Mesenchymal stem cell (in vitro differentiated cells and primary cell): ENCODE measurements around the gene BICD2.
A peak's percentile ranks its signal among the peaks of the same experiment; 100 is the strongest.

Experiments used
- DNase-seq: peaks from one replicate; pipeline ENCODE4 v3.0.0-alpha.2; 2013
- H2AFZ ChIP-seq: one replicate; pipeline ENCODE4 v1.6.1; 2013; ENCODE audit warnings: low read depth, mild to moderate bottlenecking, control low read depth, inconsistent platforms, low read length, moderate library complexity
- H2AK5ac ChIP-seq: 2 replicates; pipeline ENCODE4 v1.6.1; 2013; ENCODE audit warnings: low read length, moderate library complexity, mild to moderate bottlenecking, inconsistent platforms; ENCODE audit not compliant: severe bottlenecking
- H2BK120ac ChIP-seq: one replicate; pipeline ENCODE4 v1.6.1; 2013; ENCODE audit warnings: low read depth, mild to moderate bottlenecking, inconsistent platforms, low read length, moderate library complexity
- H2BK12ac ChIP-seq, 2 experiments: one replicate each; pipeline ENCODE4 v1.6.1; 2013; ENCODE audit warnings: inconsistent platforms in 2 of 2, low read length in 2 of 2, mild to moderate bottlenecking in 2 of 2, moderate library complexity in 2 of 2, control low read depth in 1 of 2
- H2BK15ac ChIP-seq: one replicate; pipeline ENCODE4 v1.6.1; 2013; ENCODE audit warnings: mild to moderate bottlenecking, low read depth, inconsistent platforms; ENCODE audit not compliant: poor library complexity, severe bottlenecking
- H2BK5ac ChIP-seq: 2 replicates; pipeline ENCODE4 v1.6.1; 2013; ENCODE audit warnings: low read depth, mild to moderate bottlenecking, low read length, control low read depth, inconsistent platforms; ENCODE audit not compliant: poor library complexity, severe bottlenecking
- H3K14ac ChIP-seq, 2 experiments: one replicate each; pipeline ENCODE4 v1.6.1; 2013; ENCODE audit warnings: inconsistent platforms in 2 of 2, low read length in 2 of 2, control low read depth in 1 of 2, mild to moderate bottlenecking in 1 of 2, moderate library complexity in 1 of 2
- H3K18ac ChIP-seq, 2 experiments: one replicate each; pipeline ENCODE4 v1.6.1; 2013; ENCODE audit warnings: inconsistent platforms in 2 of 2, low read length in 2 of 2, control low read depth in 1 of 2, low read depth in 1 of 2, mild to moderate bottlenecking in 1 of 2
- H3K23ac ChIP-seq, 2 experiments: one replicate each; pipeline ENCODE4 v1.6.1; 2013; ENCODE audit warnings: inconsistent platforms in 2 of 2, low read length in 2 of 2, mild to moderate bottlenecking in 2 of 2, moderate library complexity in 2 of 2, control low read depth in 1 of 2
- H3K27ac ChIP-seq: 2 replicates; pipeline ENCODE4 v1.5.1; 2013; ENCODE audit warnings: mild to moderate bottlenecking, moderate library complexity, low read length, control low read depth, inconsistent platforms; ENCODE audit not compliant: poor library complexity, severe bottlenecking
- H3K27me3 ChIP-seq, 2 experiments: 2 replicates each; pipeline versions ENCODE4 v1.6.1 to v1.7.0; 2013; ENCODE audit warnings: low read length in 2 of 2, mild to moderate bottlenecking in 2 of 2, moderate library complexity in 2 of 2, control low read depth in 1 of 2, inconsistent platforms in 1 of 2; ENCODE audit not compliant: control insufficient read depth in 1 of 2, insufficient read depth in 1 of 2
- H3K36me3 ChIP-seq, 2 experiments: 2 replicates each; pipeline versions ENCODE4 v1.6.1 to v1.7.0; 2013; ENCODE audit warnings: low read length in 2 of 2, control low read depth in 1 of 2, inconsistent platforms in 1 of 2, low read depth in 1 of 2, mild to moderate bottlenecking in 1 of 2; ENCODE audit not compliant: insufficient read depth in 2 of 2, control insufficient read depth in 1 of 2
- H3K4ac ChIP-seq, 2 experiments: one replicate each; pipeline ENCODE4 v1.6.1; 2013; ENCODE audit warnings: inconsistent platforms in 2 of 2, low read length in 2 of 2, mild to moderate bottlenecking in 2 of 2, moderate library complexity in 2 of 2, control low read depth in 1 of 2, low read depth in 1 of 2
- H3K4me1 ChIP-seq: 2 replicates; pipeline ENCODE4 v1.6.1; 2013; ENCODE audit warnings: low read depth, low read length, control low read depth; ENCODE audit not compliant: control insufficient read depth, insufficient read depth
- H3K4me2 ChIP-seq: 2 replicates; pipeline ENCODE4 v1.6.1; 2013; ENCODE audit warnings: low read length, mild to moderate bottlenecking, inconsistent platforms; ENCODE audit not compliant: poor library complexity, severe bottlenecking
- H3K4me3 ChIP-seq, 2 experiments: 2 replicates each; pipeline versions ENCODE4 v1.5.1 to v1.7.0; 2013; ENCODE audit warnings: low read length in 2 of 2, mild to moderate bottlenecking in 2 of 2, control low read depth in 1 of 2, low read depth in 1 of 2; ENCODE audit not compliant: insufficient read depth in 1 of 2
- H3K79me1 ChIP-seq: replicated peaks from 2 replicates; pipeline ENCODE4 v1.6.1; 2013; ENCODE audit warnings: mild to moderate bottlenecking, control low read depth, low read length, inconsistent platforms; ENCODE audit not compliant: poor library complexity, severe bottlenecking
- H3K9ac ChIP-seq: 2 replicates; pipeline ENCODE4 v1.7.0; 2013; ENCODE audit warnings: mild to moderate bottlenecking, low read length, moderate library complexity
- H3K9me3 ChIP-seq: 2 replicates; pipeline ENCODE4 v1.7.0; 2013; ENCODE audit warnings: mild to moderate bottlenecking, low read length; ENCODE audit not compliant: control insufficient read depth
- H4K8ac ChIP-seq: one replicate; pipeline ENCODE4 v1.6.1; 2013; ENCODE audit warnings: inconsistent platforms, mild to moderate bottlenecking, low read length, moderate library complexity
- H4K91ac ChIP-seq: one replicate; pipeline ENCODE4 v1.6.1; 2013; ENCODE audit warnings: mild to moderate bottlenecking, low read length, inconsistent platforms
- WGBS: methylation state at CpG from one replicate; pipeline ENCODE4 v1.1.7; 2013; ENCODE audit warnings: mixed read lengths; 5-methylcytosine and 5-hydroxymethylcytosine counted together

Gene BICD2

DNA sequence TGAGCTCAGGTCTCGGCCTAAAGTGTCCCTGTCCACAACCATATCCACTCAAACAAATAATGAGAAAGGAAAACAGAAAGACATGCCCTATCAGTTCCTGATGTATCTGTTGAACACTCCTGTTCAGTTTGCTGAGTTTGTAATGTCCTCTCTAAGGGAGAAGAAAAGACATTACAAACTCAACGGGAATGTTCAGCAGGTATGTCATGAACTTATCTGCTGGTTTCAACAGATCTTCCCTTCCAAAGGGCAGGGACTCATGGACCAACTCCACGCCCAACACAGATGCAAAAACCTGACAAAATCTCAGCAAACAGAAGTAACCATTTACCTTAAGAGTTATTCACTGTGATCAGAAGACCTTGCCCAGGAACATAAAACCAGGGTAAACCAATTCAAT is 23.7 kb downstream of the BICD2 start:
- Histone ChIP-seq H3K36me3 (peaks cover 0 to 2% of the 10 kb centered on the region in 2 experiments), H4K8ac (no peak overlapping the region), H4K91ac (peak overlapping the region; percentile 6), H2BK120ac (no peak overlapping the region), H3K9ac (peak overlapping the region; percentile 50), H3K79me1 (peaks cover 49% of the 10 kb centered on the region), H2BK15ac (no peak overlapping the region), H3K4me1 (peaks cover 30% of the 10 kb centered on the region), H2AK5ac (no peak overlapping the region), H3K14ac (no peak overlapping the region), H3K4ac (peak overlapping the region in 1 of 2 experiments; percentile 55), H3K9me3 (no peaks in the 10 kb centered on the region), H3K23ac (no peak overlapping the region), H2BK5ac (no peak overlapping the region), H3K18ac (peak overlapping the region in 1 of 2 experiments; percentile 69), H3K27me3 (no peaks in the 10 kb centered on the region), H3K4me3 (no peak overlapping the region), H2AFZ (no peak overlapping the region), H3K27ac (no peak overlapping the region), H3K4me2 (no peak overlapping the region), H2BK12ac (peak overlapping the region in 1 of 2 experiments; percentile 12)
- 86% methylated on average over 3 of the region's 3 CpGs for WGBS
- DNase-seq, result no peak

DNA sequence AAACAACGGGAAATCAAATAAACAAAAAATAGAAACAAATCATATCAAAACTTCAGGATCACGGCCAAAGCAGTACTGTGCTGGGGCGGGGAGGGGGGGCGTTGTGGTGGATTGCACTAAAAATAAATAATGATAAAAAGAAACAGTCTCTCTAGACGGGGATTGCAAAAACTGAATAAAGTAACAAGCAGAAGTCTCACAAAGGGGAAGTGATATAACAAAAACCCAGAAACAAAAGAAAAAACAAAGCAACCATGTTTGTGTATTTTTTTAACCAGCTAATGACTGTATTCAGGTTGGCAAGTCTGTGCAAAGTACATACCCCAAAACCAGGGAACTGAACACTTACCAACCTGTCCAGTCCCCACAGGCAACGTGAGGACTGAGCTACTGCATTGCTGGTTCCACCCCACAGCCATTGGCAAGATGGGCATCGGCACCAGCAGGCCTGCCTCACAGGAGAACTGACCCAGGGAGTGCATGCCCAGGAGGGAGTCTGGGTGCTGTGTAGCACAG is 24.1 kb downstream of the BICD2 start:
- no peak overlapping the region for H4K8ac ChIP-seq
- DNase-seq, result no peak
- 78% methylated on average over 2 of the region's 7 CpGs for WGBS
- H3K9me3 ChIP-seq, result no peaks in the 10 kb centered on the region
- peak overlapping the region in 1 of 2 experiments; percentile 55 for H3K4ac ChIP-seq
- H3K4me1 ChIP-seq, result peaks cover 27% of the 10 kb centered on the region
- no peak overlapping the region for H2AFZ ChIP-seq
- H2BK5ac ChIP-seq, result no peak overlapping the region
- no peak overlapping the region for H2BK120ac ChIP-seq
- H2BK12ac ChIP-seq, result peak overlapping the region in 1 of 2 experiments; percentile 12
- peak overlapping the region; percentile 6 for H4K91ac ChIP-seq
- H3K4me3 ChIP-seq, result no peak overlapping the region
- no peak overlapping the region for H3K27ac ChIP-seq
- peaks cover 0 to 2% of the 10 kb centered on the region in 2 experiments for H3K36me3 ChIP-seq
- no peak overlapping the region for H3K14ac ChIP-seq
- peaks cover 45% of the 10 kb centered on the region for H3K79me1 ChIP-seq
- H2AK5ac ChIP-seq, result no peak overlapping the region
- no peak overlapping the region for H3K4me2 ChIP-seq
- H3K23ac ChIP-seq, result no peak overlapping the region
- H3K27me3 ChIP-seq, result no peaks in the 10 kb centered on the region
- peak overlapping the region; percentile 50 for H3K9ac ChIP-seq
- H3K18ac ChIP-seq, result peak overlapping the region in 1 of 2 experiments; percentile 69
- H2BK15ac ChIP-seq, result no peak overlapping the region

DNA sequence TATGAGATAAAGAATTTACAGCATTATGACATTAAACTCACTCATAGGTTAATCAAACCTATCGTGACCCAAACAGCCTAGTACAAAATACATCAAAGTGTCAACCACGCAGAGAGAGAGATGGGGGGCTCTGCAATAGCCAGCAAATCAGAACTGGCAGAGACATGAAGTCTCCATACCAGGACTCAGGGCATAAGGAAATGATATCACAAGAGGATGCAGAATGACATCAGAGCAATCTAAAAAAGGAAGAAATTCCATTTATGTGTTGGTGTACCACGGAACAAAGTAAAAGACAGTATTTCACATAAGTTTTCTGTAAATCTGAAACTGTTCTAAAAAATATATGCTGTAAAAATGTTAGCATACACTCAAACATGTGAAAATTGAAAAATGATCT is 24.6 kb downstream of the BICD2 start:
- H2AK5ac ChIP-seq, result no peak overlapping the region
- H2BK15ac ChIP-seq, result no peak overlapping the region
- H2BK5ac ChIP-seq, result no peak overlapping the region
- H3K9ac ChIP-seq, result peak overlapping the region; percentile 50
- H3K14ac ChIP-seq, result no peak overlapping the region
- peaks cover 44% of the 10 kb centered on the region for H3K79me1 ChIP-seq
- no peak overlapping the region for H3K4me2 ChIP-seq
- DNase-seq, result no peak
- H3K4me3 ChIP-seq, result no peak overlapping the region
- H3K23ac ChIP-seq, result no peak overlapping the region
- H3K27me3 ChIP-seq, result no peaks in the 10 kb centered on the region
- WGBS, result 94% methylated on average over 2 of the region's 3 CpGs
- no peak overlapping the region for H2BK120ac ChIP-seq
- no peak overlapping the region for H3K4ac ChIP-seq
- no peak overlapping the region for H3K18ac ChIP-seq
- no peak overlapping the region for H3K27ac ChIP-seq
- no peak overlapping the region for H4K91ac ChIP-seq
- no peak overlapping the region for H2BK12ac ChIP-seq
- H4K8ac ChIP-seq, result no peak overlapping the region
- peaks cover 24% of the 10 kb centered on the region for H3K4me1 ChIP-seq
- H2AFZ ChIP-seq, result no peak overlapping the region
- H3K9me3 ChIP-seq, result no peaks in the 10 kb centered on the region
- peaks cover 0 to 2% of the 10 kb centered on the region in 2 experiments for H3K36me3 ChIP-seq

DNA sequence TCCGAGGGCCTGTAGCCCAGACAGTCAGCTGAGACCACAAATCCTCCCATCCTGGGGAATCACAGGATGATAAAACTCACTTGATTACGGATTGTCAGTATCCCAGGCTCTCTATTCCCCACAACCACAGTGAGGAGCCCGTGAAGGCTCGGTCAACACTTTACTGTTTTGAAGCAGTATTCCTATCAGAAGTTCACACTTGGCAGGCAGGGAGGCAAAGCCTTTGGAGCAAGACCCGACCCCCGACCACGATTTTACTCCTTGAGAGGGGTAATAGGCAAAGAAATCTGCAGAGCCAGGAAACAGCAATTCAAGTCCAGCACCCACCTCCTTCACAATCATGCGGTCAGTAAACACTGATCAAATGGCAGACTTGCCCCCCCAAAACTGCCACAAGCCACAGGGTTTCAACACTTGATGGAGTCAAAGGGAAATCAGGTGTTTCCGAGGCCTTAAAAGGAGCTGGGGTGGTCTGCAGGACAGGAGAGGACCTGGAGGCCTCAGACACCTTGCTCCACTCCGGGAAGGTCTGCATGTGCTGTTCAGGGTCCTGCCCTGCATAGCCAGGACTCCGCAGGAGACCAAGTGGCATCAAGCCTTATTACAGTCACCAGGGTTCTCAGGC is 25.2 kb downstream of the BICD2 start:
- no peak overlapping the region for H2BK120ac ChIP-seq
- H4K91ac ChIP-seq, result no peak overlapping the region
- no peak overlapping the region for H2BK5ac ChIP-seq
- no peak overlapping the region for H3K4me3 ChIP-seq
- no peak overlapping the region for H4K8ac ChIP-seq
- H3K23ac ChIP-seq, result no peak overlapping the region
- no peaks in the 10 kb centered on the region for H3K9me3 ChIP-seq
- no peak for DNase-seq
- peak overlapping the region; percentile 50 for H3K9ac ChIP-seq
- H3K36me3 ChIP-seq, result peaks cover 0 to 2% of the 10 kb centered on the region in 2 experiments
- no peak overlapping the region for H2BK15ac ChIP-seq
- no peak overlapping the region for H3K14ac ChIP-seq
- no peak overlapping the region for H2AK5ac ChIP-seq
- H3K79me1 ChIP-seq, result peaks cover 49% of the 10 kb centered on the region
- H3K27me3 ChIP-seq, result no peaks in the 10 kb centered on the region
- H3K4ac ChIP-seq, result no peak overlapping the region
- H3K27ac ChIP-seq, result no peak overlapping the region
- peaks cover 26% of the 10 kb centered on the region for H3K4me1 ChIP-seq
- WGBS, result 94% methylated on average over 9 of the region's 11 CpGs
- no peak overlapping the region for H3K18ac ChIP-seq
- H2AFZ ChIP-seq, result no peak overlapping the region
- no peak overlapping the region for H2BK12ac ChIP-seq
- H3K4me2 ChIP-seq, result no peak overlapping the region
